NCI-H2227 treated with DMSO at 0.1 percent for 48 hours (cell line): ENCODE data around the gene IRF2.
A peak's percentile ranks its signal among the peaks of the same experiment; 100 is the strongest.

Source experiments
- DNase-seq: peaks from one replicate; lab custom pipeline; 2025; lab: John Stamatoyannopoulos, UW

The IRF2 gene

GRCh38 chr4:184409502-184409901, 64.8 kb downstream of the IRF2 start:
- DNase-seq, result no peak

- DNase-seq, result no peak
These were observed 65.7 kb downstream of the IRF2 start for GRCh38 chr4:184408684-184409081.

GRCh38 chr4:184408021-184408683, 66.2 kb downstream of the IRF2 start:
- no peak for DNase-seq

- DNase-seq, result no peak
These were observed 67.4 kb downstream of the IRF2 start for GRCh38 chr4:184406958-184407391.

- no peak for DNase-seq
These were observed 70.3 kb downstream of the IRF2 start for GRCh38 chr4:184404047-184404446.

- DNase-seq, result no peak
These were observed 71.0 kb downstream of the IRF2 start for GRCh38 chr4:184403384-184403781.

GRCh38 chr4:184402740-184403383, 71.5 kb downstream of the IRF2 start:
- DNase-seq, result no peak

GRCh38 chr4:184402239-184402638, 72.1 kb downstream of the IRF2 start:
- DNase-seq, result no peak

- DNase-seq, result peak; percentile 59
These were observed 72.8 kb downstream of the IRF2 start for GRCh38 chr4:184401397-184402171.

GRCh38 chr4:184400891-184401290, 73.5 kb downstream of the IRF2 start:
- DNase-seq, result no peak

GRCh38 chr4:184400375-184400870, 73.9 kb downstream of the IRF2 start:
- DNase-seq, result no peak

GRCh38 chr4:184399512-184399908, 74.8 kb downstream of the IRF2 start:
- no peak for DNase-seq

- DNase-seq, result no peak
These were observed 75.4 kb downstream of the IRF2 start for GRCh38 chr4:184398741-184399511.

GRCh38 chr4:184397516-184398163, 76.7 kb downstream of the IRF2 start:
- DNase-seq, result no peak

GRCh38 chr4:184396570-184397515, 77.5 kb downstream of the IRF2 start:
- no peak for DNase-seq

- DNase-seq, result no peak
These were observed 78.4 kb downstream of the IRF2 start for GRCh38 chr4:184395971-184396391.

GRCh38 chr4:184395451-184395917, 78.9 kb downstream of the IRF2 start:
- DNase-seq, result no peak

- DNase-seq, result no peak
These were observed 81.4 kb downstream of the IRF2 start for GRCh38 chr4:184392748-184393559.

- no peak for DNase-seq
These were observed 82.0 kb downstream of the IRF2 start for GRCh38 chr4:184392316-184392715.
